Fibroblast of lung (primary cell): ENCODE measurements around the gene DLGAP3.

Source experiments
- CTCF ChIP-seq, 2 donors: IDR thresholded peaks in 1 of 2; conservative IDR thresholded peaks in 1 of 2; 1 replicate in 1 of 2; 2 replicates in 1 of 2; pipeline ENCODE4 v1.5.1; 2011 to 2012; ENCODE audit warnings: low read length in 2 of 2, control low read depth in 1 of 2, inconsistent platforms in 1 of 2, low read depth in 1 of 2, mild to moderate bottlenecking in 1 of 2
- EZH2 ChIP-seq: IDR thresholded peaks from 2 replicates; pipeline ENCODE4 v1.5.1; 2012; ENCODE audit warnings: low read length, control low read depth, mild to moderate bottlenecking; ENCODE audit errors: missing control alignments

GRCh38 chr1:34970220-34970735, 40.8 kb upstream of the DLGAP3 start:
- TF ChIP-seq CTCF (conservative IDR thresholded peaks at IDR 0.05 in 1 of 2, IDR thresholded peaks at IDR 0.05 in 1 of 2; ENCODE audit: low read depth in 1 of 2, low read length in 2 of 2): no peak
- TF ChIP-seq EZH2: no peak
